Loucy (cell line): ENCODE measurements around the gene NIP7.

Experiments used
- H2AFZ ChIP-seq: fragments of 200-600 bp; sonication (generic); 2 replicates; pipeline ENCODE4 v1.6.0; 2016; ENCODE audit warnings: antibody characterized with exemption, mild to moderate bottlenecking, low read length, moderate library complexity
- H3F3A ChIP-seq: fragments of 200-600 bp; 2 replicates; pipeline ENCODE4 v1.6.0; 2016; ENCODE audit warnings: antibody characterized with exemption, low read depth, mild to moderate bottlenecking
- H3K27me3 ChIP-seq: fragments of 200-600 bp; sonication (generic); 2 replicates; pipeline ENCODE4 v1.6.1; 2014; ENCODE audit warnings: low read length, mild to moderate bottlenecking; ENCODE audit not compliant: insufficient read depth, poor library complexity, severe bottlenecking
- H3K36me3 ChIP-seq: fragments of 200-600 bp; sonication (generic); 2 replicates; pipeline ENCODE4 v1.6.1; 2016; ENCODE audit warnings: low read length; ENCODE audit not compliant: insufficient read depth
- H3K4me1 ChIP-seq: fragments of 200-600 bp; sonication (generic); 2 replicates; pipeline ENCODE4 v1.5.1; 2014; ENCODE audit warnings: low read length, mild to moderate bottlenecking; ENCODE audit not compliant: insufficient read depth, poor library complexity, severe bottlenecking
- H3K4me2 ChIP-seq: fragments of 200-600 bp; sonication (generic); 2 replicates; pipeline ENCODE4 v1.6.0; 2014; ENCODE audit warnings: antibody characterized with exemption, low read length, low read depth, mild to moderate bottlenecking; ENCODE audit not compliant: poor library complexity, severe bottlenecking
- H3K4me3 ChIP-seq: fragments of 200-600 bp; sonication (generic); 2 replicates; pipeline ENCODE4 v1.5.1; 2014; ENCODE audit warnings: low read length, mild to moderate bottlenecking, mixed read lengths; ENCODE audit not compliant: poor library complexity, severe bottlenecking
- H3K79me2 ChIP-seq: fragments of 200-600 bp; sonication (generic); 2 replicates; pipeline ENCODE4 v1.6.1; 2014; ENCODE audit warnings: low read length; ENCODE audit not compliant: insufficient read depth
- H3K9ac ChIP-seq: fragments of 200-600 bp; sonication (generic); 2 replicates; pipeline ENCODE4 v1.6.0; 2014; ENCODE audit warnings: mild to moderate bottlenecking, low read depth, low read length, moderate library complexity; ENCODE audit not compliant: poor library complexity, severe bottlenecking
- H3K9me2 ChIP-seq: fragments of 200-600 bp; sonication (generic); replicated peaks from 2 replicates; pipeline ENCODE4 v1.6.1; 2016; ENCODE audit warnings: low read depth, low read length, mixed read lengths
- H3K9me3 ChIP-seq: fragments of 200-600 bp; sonication (generic); 2 replicates; pipeline ENCODE4 v1.6.1; 2014; ENCODE audit warnings: mild to moderate bottlenecking, antibody characterized with exemption, low read length, low read depth; ENCODE audit not compliant: insufficient read depth
- H4K20me1 ChIP-seq: fragments of 200-600 bp; sonication (generic); 2 replicates; pipeline ENCODE4 v1.6.0; 2014; ENCODE audit warnings: antibody characterized with exemption, low read length, mild to moderate bottlenecking; ENCODE audit not compliant: insufficient read depth, poor library complexity, severe bottlenecking
- CTCF ChIP-seq: fragments of 200-600 bp; sonication (generic); conservative IDR thresholded peaks from 2 replicates; pipeline ENCODE4 v1.5.1; 2014; ENCODE audit warnings: mild to moderate bottlenecking, antibody characterized with exemption, low read length
- EZH2phosphoT487 ChIP-seq: fragments of 200-600 bp; IDR thresholded peaks from 2 replicates; pipeline ENCODE4 v1.6.1; 2018; ENCODE audit warnings: antibody characterized with exemption, mild to moderate bottlenecking, moderate library complexity, borderline replicate concordance

The NIP7 gene

GRCh38 chr16:69378760-69379159 is 39.2 kb downstream of the NIP7 start:
- no peak for TF ChIP-seq CTCF
- TF ChIP-seq EZH2phosphoT487: no peak
- Histone ChIP-seq H3K4me3 (no peak overlapping the region), H2AFZ (no peak overlapping the region), H3K9me3 (no peaks in the 10 kb centered on the region), H4K20me1 (peaks cover 15% of the 10 kb centered on the region), H3K9ac (no peak overlapping the region), H3K4me2 (no peak overlapping the region), H3F3A (no peaks in the 10 kb centered on the region), H3K9me2 (no peaks in the 10 kb centered on the region), H3K79me2 (peaks cover 36% of the 10 kb centered on the region), H3K27me3 (no peaks in the 10 kb centered on the region), H3K36me3 (peaks cover 20% of the 10 kb centered on the region; the same call in 1 of the 2 replicates), H3K4me1 (peaks cover 16% of the 10 kb centered on the region)

GRCh38 chr16:69381231-69381630 is 41.7 kb downstream of the NIP7 start:
- no peaks in the 10 kb centered on the region for H3K27me3 ChIP-seq
- peak overlapping the region; percentile 93 for H3K4me2 ChIP-seq
- no peaks in the 10 kb centered on the region for H3K9me3 ChIP-seq
- H2AFZ ChIP-seq: no peak overlapping the region
- TF ChIP-seq EZH2phosphoT487 (no peak), CTCF (no peak)
- no peaks in the 10 kb centered on the region for H3K9me2 ChIP-seq
- H3K4me3 ChIP-seq: no peak overlapping the region
- H4K20me1 ChIP-seq: peaks cover 31% of the 10 kb centered on the region
- peaks cover 29% of the 10 kb centered on the region for H3K4me1 ChIP-seq
- H3K79me2 ChIP-seq: peaks cover 56% of the 10 kb centered on the region
- 0 out of 2 replicates have a peak, but pooled peaks cover 3% of the 10 kb centered on the region for H3F3A ChIP-seq
- H3K9ac ChIP-seq: no peak overlapping the region
- peaks cover 20% of the 10 kb centered on the region; the same call in 1 of the 2 replicates for H3K36me3 ChIP-seq

GRCh38 chr16:69382421-69382820 is 42.8 kb downstream of the NIP7 start:
- Histone ChIP-seq H3K27me3 (no peaks in the 10 kb centered on the region), H3K4me1 (peaks cover 33% of the 10 kb centered on the region), H3F3A (0 out of 2 replicates have a peak, but pooled peaks cover 3% of the 10 kb centered on the region), H4K20me1 (peaks cover 31% of the 10 kb centered on the region), H3K4me2 (peak overlapping the region; percentile 93), H3K9me3 (no peaks in the 10 kb centered on the region), H3K36me3 (peaks cover 20% of the 10 kb centered on the region; the same call in 1 of the 2 replicates), H3K9ac (no peak overlapping the region), H2AFZ (no peak overlapping the region), H3K4me3 (peak overlapping the region; percentile 79), H3K9me2 (no peaks in the 10 kb centered on the region), H3K79me2 (peaks cover 62% of the 10 kb centered on the region)
- TF ChIP-seq EZH2phosphoT487 (no peak), CTCF (no peak)
